Lung (tissue), 12 donors: ENCODE measurements around the gene AQP9. TPM values are rescaled to one million over a fixed set of nuclear protein-coding genes. Genes with fewer than 3 reads are reported as not detected.
A peak's percentile ranks its signal among the peaks of the same experiment; 100 is the strongest.

Experiments
- ATAC-seq: fragments of 200-7000 bp; cut with Tn5 transposase; one replicate; pipeline ENCODE4 v1.9.1; 2020; ENCODE audit warnings: moderate number of reproducible peaks; ENCODE audit not compliant: insufficient read depth, low FRiP score
- DNase-seq, 3 donors: peaks; one replicate each; pipeline ENCODE4 v3.0.0-alpha.2; 2013 to 2017
- H3K27ac ChIP-seq, 2 donors: one replicate each; pipeline ENCODE4 v1.5.1; 2013; ENCODE audit warnings: mild to moderate bottlenecking in 2 of 2, moderate library complexity in 2 of 2, control low read depth in 1 of 2, inconsistent platforms in 1 of 2, low read depth in 1 of 2, low read length in 1 of 2
- H3K27me3 ChIP-seq, 3 donors: one replicate each; pipeline ENCODE4 v1.5.1; 2013; ENCODE audit warnings: low read length in 2 of 3; ENCODE audit not compliant: control insufficient read depth in 3 of 3, insufficient read depth in 3 of 3
- H3K36me3 ChIP-seq, 4 donors: one replicate each; pipeline ENCODE4 v1.5.1; 2013; ENCODE audit warnings: low read length in 4 of 4, mild to moderate bottlenecking in 1 of 4, moderate library complexity in 1 of 4; ENCODE audit not compliant: control insufficient read depth in 4 of 4, insufficient read depth in 4 of 4
- H3K4me1 ChIP-seq, 5 donors: one replicate each; pipeline ENCODE4 v1.5.1; 2013; ENCODE audit warnings: low read length in 5 of 5, mild to moderate bottlenecking in 2 of 5, moderate library complexity in 1 of 5; ENCODE audit not compliant: control insufficient read depth in 5 of 5, insufficient read depth in 5 of 5
- H3K4me3 ChIP-seq: one replicate; pipeline ENCODE4 v1.5.1; 2013; ENCODE audit warnings: mild to moderate bottlenecking, control low read depth, moderate library complexity
- H3K9ac ChIP-seq, 2 donors: one replicate each; pipeline ENCODE4 v1.5.1; 2013; ENCODE audit warnings: low read length in 2 of 2, control low read depth in 1 of 2; ENCODE audit not compliant: insufficient read depth in 1 of 2
- H3K9me3 ChIP-seq, 4 donors: one replicate each; pipeline ENCODE4 v1.5.1; 2013; ENCODE audit warnings: low read length in 3 of 4, mild to moderate bottlenecking in 1 of 4, moderate library complexity in 1 of 4; ENCODE audit not compliant: control insufficient read depth in 4 of 4, insufficient read depth in 3 of 4
- WGBS, 2 donors: extraction: QIAGEN DNeasy Blood & Tissue Kit; methylation state at CpG; one replicate each; pipeline ENCODE4 v1.1.7; 2013; 5-methylcytosine and 5-hydroxymethylcytosine counted together
- polyA plus RNA-seq, 2 donors: library from polyadenylated mRNA; stranded (reverse); fragments of 200-250 nt; gene quantifications; one replicate each; pipeline ENCODE4 v1.2.1, GENCODE V29; 2013
- total RNA-seq, 2 donors: library from RNA; depleted of rRNA in 1 of 2; stranded (reverse); fragments of >200 nt in 1 of 2; gene quantifications; one replicate each; pipeline ENCODE4 v1.2.1, GENCODE V29; 2014 to 2021
- TF ChIP-seq, protein P1 (sequence below): IDR thresholded peaks from 2 replicates; pipeline ENCODE4 v1.5.1; 2012; ENCODE audit warnings: mild to moderate bottlenecking; ENCODE audit errors: control extremely low read depth, extremely low read depth
- donor health status: control.
- donor health status: control.
- donor health status: Bipolar disorder and iron deficiency.
- donor health status: healthy.
- donor health status: DM: yes; HTN: yes; CAD: no.

Gene AQP9
- total and polyA plus RNA-seq, 4 donors, result 6.1 to 329 (median 21.9) TPM

DNA sequence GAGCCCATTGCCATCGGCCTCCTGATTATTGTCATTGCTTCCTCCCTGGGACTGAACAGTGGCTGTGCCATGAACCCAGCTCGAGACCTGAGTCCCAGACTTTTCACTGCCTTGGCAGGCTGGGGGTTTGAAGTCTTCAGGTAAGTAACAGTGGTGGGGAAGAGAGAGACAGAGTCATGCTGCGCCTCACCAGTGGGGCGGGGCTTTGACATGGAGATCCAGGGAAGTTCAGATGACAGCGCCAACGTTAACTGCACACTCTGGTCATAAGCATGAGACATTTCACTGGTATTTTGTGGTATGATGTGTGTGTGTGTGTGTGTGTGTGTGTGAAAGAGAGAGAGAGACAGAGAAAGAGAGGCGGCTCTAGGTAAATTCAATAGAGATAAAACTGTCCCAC lies 41.0 kb downstream of the AQP9 start:
- Histone ChIP-seq H3K9me3 (peaks cover 0 to 2% (median 0%) of the 10 kb centered on the region in 4 donors), H3K27me3 (no peaks in the 10 kb centered on the region), H3K36me3 (no peaks in the 10 kb centered on the region), H3K9ac (no peak overlapping the region), H3K4me1 (peaks cover 0 to 3% (median 0%) of the 10 kb centered on the region in 5 donors), H3K27ac (no peak overlapping the region), H3K4me3 (no peak overlapping the region)
- TF ChIP-seq, protein P1, sequence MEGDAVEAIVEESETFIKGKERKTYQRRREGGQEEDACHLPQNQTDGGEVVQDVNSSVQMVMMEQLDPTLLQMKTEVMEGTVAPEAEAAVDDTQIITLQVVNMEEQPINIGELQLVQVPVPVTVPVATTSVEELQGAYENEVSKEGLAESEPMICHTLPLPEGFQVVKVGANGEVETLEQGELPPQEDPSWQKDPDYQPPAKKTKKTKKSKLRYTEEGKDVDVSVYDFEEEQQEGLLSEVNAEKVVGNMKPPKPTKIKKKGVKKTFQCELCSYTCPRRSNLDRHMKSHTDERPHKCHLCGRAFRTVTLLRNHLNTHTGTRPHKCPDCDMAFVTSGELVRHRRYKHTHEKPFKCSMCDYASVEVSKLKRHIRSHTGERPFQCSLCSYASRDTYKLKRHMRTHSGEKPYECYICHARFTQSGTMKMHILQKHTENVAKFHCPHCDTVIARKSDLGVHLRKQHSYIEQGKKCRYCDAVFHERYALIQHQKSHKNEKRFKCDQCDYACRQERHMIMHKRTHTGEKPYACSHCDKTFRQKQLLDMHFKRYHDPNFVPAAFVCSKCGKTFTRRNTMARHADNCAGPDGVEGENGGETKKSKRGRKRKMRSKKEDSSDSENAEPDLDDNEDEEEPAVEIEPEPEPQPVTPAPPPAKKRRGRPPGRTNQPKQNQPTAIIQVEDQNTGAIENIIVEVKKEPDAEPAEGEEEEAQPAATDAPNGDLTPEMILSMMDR, result no peak
- ATAC-seq, result no peak
- DNase-seq, result no peak
- WGBS, 2 donors, result 88 to 95% methylated on average over 7 of the region's 7 CpGs

GRCh38 chr15:58179741-58180381 lies 41.7 kb downstream of the AQP9 start:
- H3K9ac ChIP-seq, result no peak overlapping the region
- H3K36me3 ChIP-seq, result no peaks in the 10 kb centered on the region
- TF ChIP-seq, protein P1, result no peak

GRCh38 chr15:58182460-58183163 lies 44.4 kb downstream of the AQP9 start:
- Histone ChIP-seq H3K27me3 (no peaks in the 10 kb centered on the region), H3K4me3 (no peak overlapping the region), H3K9ac (no peak overlapping the region), H3K36me3 (no peaks in the 10 kb centered on the region), H3K9me3 (no peaks in the 10 kb centered on the region), H3K27ac (no peak overlapping the region), H3K4me1 (peaks cover 0 to 3% (median 0%) of the 10 kb centered on the region in 5 donors)
- TF ChIP-seq, protein P1, result peak; percentile 30
- 14 to 19% methylated on average over 9 of the region's 9 CpGs for WGBS, 2 donors
- peak; percentile 67 to 78 (median 70) for DNase-seq
- peak; percentile 75 for ATAC-seq

More at GRCh38 chr15:58179741-58180381, 41.7 kb downstream of the AQP9 start:
- Histone ChIP-seq H3K4me1 (peaks cover 0 to 3% (median 0%) of the 10 kb centered on the region in 5 donors), H3K27me3 (no peaks in the 10 kb centered on the region), H3K27ac (no peak overlapping the region), H3K4me3 (no peak overlapping the region), H3K9me3 (no peaks in the 10 kb centered on the region)
- 57 to 70% methylated on average over 8 of the region's 8 CpGs for WGBS, 2 donors
- DNase-seq, result no peak
- ATAC-seq, result no peak
